Epithelial cell of prostate (primary cell): ENCODE measurements around the gene TMEM52.

Experiments used
- DNase-seq: peaks from one replicate; pipeline ENCODE4 v3.0.0-alpha.2; 2011; ENCODE audit warnings: low read depth, low spot score
- H3K27ac ChIP-seq: fragments of 450-650 bp; 2 replicates; pipeline ENCODE4 v1.5.1; 2017; ENCODE audit warnings: mild to moderate bottlenecking

The TMEM52 gene

GRCh38 chr1:1918901-1919303 is at the start of gene TMEM52:
TMEM52 (minus strand) TSS chr1:1919279; CDS start chr1:1919265, 14 bp downstream.
- no peak within 1 kb of the TSS for H3K27ac ChIP-seq
- no peak for DNase-seq

- no peak for DNase-seq
- H3K27ac ChIP-seq, result no peak overlapping the region
These were observed 48.8 kb upstream of the TMEM52 start for GRCh38 chr1:1967879-1968278.

- no peak overlapping the region for H3K27ac ChIP-seq
- DNase-seq, result no peak
These were observed 48.1 kb upstream of the TMEM52 start for GRCh38 chr1:1967151-1967550.

DNA sequence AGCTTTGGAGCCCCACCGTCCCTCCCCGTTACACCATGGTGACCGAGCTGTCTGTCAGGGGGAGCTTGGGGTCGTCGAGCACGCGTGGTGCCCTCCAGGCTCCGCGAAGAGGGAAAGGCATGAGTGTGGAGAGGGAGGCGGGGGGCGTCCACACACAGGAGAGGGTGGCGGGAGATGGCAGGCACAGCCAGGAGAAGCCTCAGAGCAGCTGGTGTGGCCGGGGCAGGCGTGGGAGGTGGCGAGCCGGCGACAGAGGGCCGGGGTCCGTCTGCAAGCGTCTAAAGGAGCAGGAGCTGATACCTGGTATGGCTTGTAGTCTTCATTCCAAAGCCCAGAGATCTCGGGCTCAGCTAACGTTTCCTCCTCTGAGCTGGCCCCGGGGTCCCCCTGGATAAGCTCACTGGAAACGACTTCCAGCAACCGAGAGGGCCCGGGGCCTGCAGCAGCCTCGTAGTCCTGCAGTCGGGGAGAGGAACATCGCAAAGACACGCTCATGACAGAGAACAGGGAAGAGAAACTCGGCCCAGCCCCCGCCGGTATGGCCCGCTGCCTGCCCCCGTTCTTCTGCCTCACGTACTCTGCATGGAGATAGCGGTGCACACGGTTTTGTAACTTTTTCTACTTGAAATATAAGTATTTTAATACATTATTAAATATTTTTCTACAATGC is 47.1 kb upstream of the TMEM52 start:
- no peak for DNase-seq
- no peak overlapping the region for H3K27ac ChIP-seq

DNA sequence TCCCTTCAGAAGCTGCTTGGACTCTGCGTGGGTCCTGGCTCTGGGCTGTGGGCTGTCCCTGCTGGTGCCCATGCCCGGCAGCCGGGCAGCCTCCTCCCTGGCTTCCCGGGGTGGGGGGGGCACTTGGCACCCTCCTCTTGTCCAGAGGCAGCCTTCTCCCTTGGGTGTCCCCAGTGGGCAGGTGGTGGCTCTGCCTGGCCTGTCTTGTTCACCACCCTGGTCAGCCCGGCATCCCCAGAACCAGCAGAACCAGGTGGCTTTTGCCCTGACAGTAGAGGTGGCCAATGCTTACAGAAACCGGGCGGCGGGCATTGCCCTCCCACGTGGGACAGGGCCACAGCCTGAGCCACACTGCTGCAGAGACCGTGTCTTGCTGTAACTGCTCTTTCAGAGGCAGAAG is 46.5 kb upstream of the TMEM52 start:
- no peak overlapping the region for H3K27ac ChIP-seq
- no peak for DNase-seq

- H3K27ac ChIP-seq, result no peak overlapping the region
- no peak for DNase-seq
These were observed 45.7 kb upstream of the TMEM52 start for GRCh38 chr1:1964811-1965210.

DNA sequence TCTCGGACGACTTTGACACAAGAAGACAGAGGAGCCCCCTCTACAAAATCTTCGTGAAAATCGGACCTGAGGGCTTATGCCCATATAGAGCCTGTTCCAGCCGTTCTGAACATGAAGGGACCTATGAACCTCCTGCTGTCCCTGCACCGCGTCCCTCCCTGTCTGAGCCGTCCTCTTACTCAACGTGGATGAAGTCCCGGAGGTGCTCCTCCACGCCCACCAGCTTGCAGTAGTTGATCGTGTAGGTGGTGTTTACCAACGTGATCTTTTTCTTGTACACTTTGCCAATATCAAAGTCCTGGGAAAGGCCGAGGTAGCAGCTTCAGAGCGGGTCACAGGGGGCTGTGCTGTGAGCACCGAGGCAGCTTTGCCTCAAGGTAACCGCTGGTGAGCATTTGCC is 44.5 kb upstream of the TMEM52 start:
- DNase-seq, result no peak
- H3K27ac ChIP-seq, result no peak overlapping the region

GRCh38 chr1:1962752-1963151 is 43.7 kb upstream of the TMEM52 start:
- H3K27ac ChIP-seq, result no peak overlapping the region
- no peak for DNase-seq

DNA sequence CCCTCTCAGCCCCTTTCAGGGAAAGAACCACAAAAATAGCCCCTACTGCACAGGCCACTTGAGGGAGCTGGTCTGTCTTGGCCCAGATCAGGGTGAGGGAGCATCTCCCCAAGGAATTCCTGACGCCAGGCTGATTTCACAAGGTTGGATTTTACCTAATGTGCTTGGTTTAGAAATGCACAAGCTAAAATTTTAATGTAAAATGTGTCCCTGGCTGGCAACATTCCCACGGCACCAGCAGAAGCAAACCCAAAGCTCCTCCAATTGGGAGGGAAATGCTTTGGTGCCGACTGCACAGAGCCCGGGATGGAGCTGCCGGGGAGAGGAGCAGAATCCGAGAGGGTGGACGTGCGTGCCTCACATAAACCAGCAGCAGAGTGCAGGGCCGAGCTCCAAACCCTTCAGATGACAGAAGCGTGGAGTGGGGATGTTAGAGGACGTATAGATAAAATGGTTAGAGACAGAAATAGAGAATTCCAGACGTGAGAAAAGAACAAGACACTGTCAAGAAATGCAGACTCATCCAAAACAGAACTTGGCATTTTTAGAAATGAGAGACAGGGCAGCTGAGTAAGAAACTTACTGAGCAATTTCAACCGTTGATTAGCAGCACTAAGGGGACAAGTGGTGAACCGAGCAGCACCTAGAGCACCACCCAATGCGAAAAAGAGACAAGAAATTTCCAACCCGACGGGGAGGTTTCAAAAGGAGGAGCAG is 41.6 kb upstream of the TMEM52 start:
- H3K27ac ChIP-seq, result no peak overlapping the region
- no peak for DNase-seq

DNA sequence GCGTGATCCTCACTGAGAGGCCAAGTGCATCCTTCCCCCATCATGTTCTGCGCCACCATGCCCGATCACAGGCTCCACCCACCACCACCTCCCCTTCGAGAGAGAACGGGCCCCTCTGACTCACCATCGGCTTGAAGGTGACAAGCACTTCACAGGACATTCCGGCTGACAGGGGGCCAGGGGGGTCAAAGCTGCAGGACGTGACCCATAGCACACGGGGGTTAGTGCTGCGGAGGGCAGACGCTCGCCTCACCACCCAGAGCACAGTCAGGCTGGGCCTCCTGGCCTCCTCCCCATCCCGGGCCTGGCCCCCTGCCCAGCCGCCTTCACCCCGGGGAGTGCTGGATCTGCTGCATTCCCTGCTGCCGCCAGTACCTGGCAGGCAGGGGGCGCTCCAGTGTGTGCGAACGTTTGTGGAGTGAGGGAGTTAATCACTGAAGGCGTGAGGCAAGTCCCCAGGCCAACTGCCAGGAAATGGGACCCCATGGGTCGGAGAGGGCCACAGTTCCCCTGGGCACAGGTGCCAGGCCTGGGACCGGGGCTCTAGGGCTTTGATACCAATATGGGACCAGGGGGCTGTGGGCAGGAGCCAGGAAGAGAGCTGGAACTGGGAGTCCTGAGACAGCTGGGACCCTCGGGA is 40.9 kb upstream of the TMEM52 start:
- H3K27ac ChIP-seq, result no peak overlapping the region
- DNase-seq, result peak; percentile 22

- no peak overlapping the region for H3K27ac ChIP-seq
These were observed 40.4 kb upstream of the TMEM52 start for GRCh38 chr1:1959459-1959839.

GRCh38 chr1:1958071-1958541 is 39.0 kb upstream of the TMEM52 start:
- DNase-seq, result no peak
- no peak overlapping the region for H3K27ac ChIP-seq

More at GRCh38 chr1:1959459-1959839, 40.4 kb upstream of the TMEM52 start:
- DNase-seq, result no peak

GRCh38 chr1:1957533-1957961 is 38.5 kb upstream of the TMEM52 start:
- no peak overlapping the region for H3K27ac ChIP-seq
- DNase-seq, result no peak

GRCh38 chr1:1956586-1957532 is 37.8 kb upstream of the TMEM52 start:
- no peak overlapping the region for H3K27ac ChIP-seq
- no peak for DNase-seq

GRCh38 chr1:1956101-1956500 is 37.0 kb upstream of the TMEM52 start:
- no peak overlapping the region for H3K27ac ChIP-seq
- no peak for DNase-seq

- H3K27ac ChIP-seq, result no peak overlapping the region
- no peak for DNase-seq
These were observed 36.6 kb upstream of the TMEM52 start for GRCh38 chr1:1955621-1956094.

DNA sequence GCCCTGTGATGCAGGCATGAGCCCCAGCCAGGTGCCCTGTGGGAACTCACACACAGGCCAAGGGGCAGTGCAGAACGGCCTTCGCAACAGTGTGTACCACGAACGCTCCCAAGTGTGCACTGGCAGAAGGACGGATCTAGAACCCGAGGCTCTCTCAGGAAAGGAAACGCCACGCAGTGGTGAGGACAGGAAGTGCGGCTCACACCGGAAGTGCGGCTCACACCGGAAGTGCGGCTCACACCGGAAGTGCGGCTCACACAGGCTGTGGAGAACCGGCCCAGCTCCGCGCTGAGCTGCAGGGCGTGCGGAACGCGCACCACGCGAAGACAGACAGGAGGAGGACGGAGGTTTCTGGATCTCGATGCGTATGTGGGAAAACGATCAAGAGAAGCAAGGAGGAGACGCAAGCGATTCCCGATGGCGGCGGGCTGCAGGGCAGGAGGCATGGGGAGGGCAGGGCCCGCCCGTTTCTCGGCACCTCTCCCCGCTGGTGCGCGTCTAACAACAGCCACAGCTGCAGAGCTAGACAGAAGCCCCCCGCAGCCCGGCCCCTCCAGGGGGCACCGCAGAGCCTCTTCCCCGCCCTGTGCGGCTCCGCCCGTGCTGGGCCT is 35.9 kb upstream of the TMEM52 start:
- no peak overlapping the region for H3K27ac ChIP-seq
- no peak for DNase-seq

DNA sequence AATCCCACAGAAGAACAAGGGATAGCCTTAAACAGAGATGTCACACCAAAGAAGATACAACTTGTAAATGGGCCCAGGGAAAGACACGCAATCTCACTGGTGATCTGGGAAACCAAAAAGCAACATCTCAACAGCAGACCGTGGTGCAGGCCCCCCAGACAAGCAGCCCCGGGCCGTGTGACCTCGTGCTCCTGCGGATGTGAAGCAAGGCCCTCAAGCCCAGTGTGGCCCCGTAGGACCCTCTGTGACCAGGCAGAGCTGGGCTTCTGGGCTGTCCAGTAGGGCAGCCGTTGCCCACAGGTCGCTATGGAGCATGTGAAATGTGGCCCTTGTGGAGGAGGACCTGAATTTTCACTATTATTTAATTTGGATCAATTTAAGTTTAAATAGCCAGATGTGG is 34.9 kb upstream of the TMEM52 start:
- no peak overlapping the region for H3K27ac ChIP-seq
- DNase-seq, result no peak

DNA sequence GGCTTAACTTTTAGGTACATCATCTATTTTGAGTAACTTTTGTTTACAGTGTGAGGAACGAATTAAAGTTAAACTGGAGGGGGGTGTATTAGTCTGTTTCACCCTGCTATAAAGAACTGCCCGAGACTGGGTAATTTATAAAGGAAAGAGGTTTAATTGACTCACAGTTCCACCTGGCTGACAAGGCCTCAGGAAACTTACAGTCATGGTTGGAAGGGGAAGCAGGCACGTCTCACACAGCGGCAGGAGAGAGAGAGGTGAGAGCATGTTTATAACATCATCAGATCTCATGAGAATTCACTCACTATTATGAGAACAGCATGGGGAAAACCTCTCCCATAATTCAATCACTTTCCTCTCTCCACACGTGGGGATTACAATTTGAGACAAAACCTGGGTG is 31.9 kb upstream of the TMEM52 start:
- H3K27ac ChIP-seq, result no peak overlapping the region
- DNase-seq, result no peak

- DNase-seq, result no peak
These were observed 29.7 kb upstream of the TMEM52 start for GRCh38 chr1:1948783-1949182.

More at GRCh38 chr1:1948783-1949182, 29.7 kb upstream of the TMEM52 start:
- H3K27ac ChIP-seq, result no peak overlapping the region
